H1 (cell line): Measurements from ENCODE around the gene KRT17. TPM values are rescaled to one million over a fixed set of nuclear protein-coding genes. Genes with fewer than 3 reads are reported as not detected.

Experiments
- CTCF ChIA-PET: fragments of 300-600 bp; sonication (Branson Sonifier 250); formaldehyde crosslinking; loops from one replicate; lab custom pipeline; 2021; ENCODE audit not compliant: partially characterized antibody; lab: Charles Lee
- POLR2A ChIA-PET: fragments of 300-600 bp; sonication (Branson Sonifier 250); formaldehyde crosslinking; loops from one replicate; lab custom pipeline; 2021; ENCODE audit warnings: inconsistent platforms; ENCODE audit not compliant: partially characterized antibody; lab: Charles Lee
- DNase-seq, 2 experiments: peaks; one replicate each; pipeline versions ENCODE4 v3.0.0 to v3.0.0-alpha.2; 2010 to 2022; ENCODE audit warnings: low spot score in 2 of 2, low read depth in 1 of 2, mixed read lengths in 1 of 2
- FAIRE-seq: peaks from 2 replicates; lab custom pipeline; 2011; peaks lifted over from hg19 to GRCh38; lab: Jason Lieb, UNC
- H2AFZ ChIP-seq: 2 replicates; pipeline ENCODE4 v1.8.1; 2012; ENCODE audit warnings: low read length, inconsistent platforms
- H2AK5ac ChIP-seq: 2 replicates; pipeline ENCODE4 v1.6.1; 2013; ENCODE audit warnings: low read depth, low read length
- H2BK120ac ChIP-seq: replicated peaks from 2 replicates; pipeline ENCODE3; 2013; ENCODE audit warnings: low read depth, low read length, inconsistent platforms
- H2BK12ac ChIP-seq: 2 replicates; pipeline ENCODE4 v1.6.1; 2013; ENCODE audit warnings: low read depth, low read length
- H2BK15ac ChIP-seq: 2 replicates; pipeline ENCODE4 v1.6.1; 2013; ENCODE audit warnings: low read length
- H2BK20ac ChIP-seq: 2 replicates; pipeline ENCODE4 v1.6.1; 2013; ENCODE audit warnings: low read length
- H2BK5ac ChIP-seq: 2 replicates; pipeline ENCODE4 v1.6.1; 2013; ENCODE audit warnings: low read depth, low read length
- H3K14ac ChIP-seq: 2 replicates; pipeline ENCODE4 v1.6.1; 2013; ENCODE audit warnings: inconsistent platforms; ENCODE audit not compliant: insufficient read length
- H3K18ac ChIP-seq: 2 replicates; pipeline ENCODE4 v1.6.1; 2013; ENCODE audit warnings: low read length; ENCODE audit errors: extremely low read depth
- H3K23ac ChIP-seq: 2 replicates; pipeline ENCODE4 v1.6.1; 2013; ENCODE audit warnings: inconsistent platforms; ENCODE audit not compliant: insufficient read length
- H3K23me2 ChIP-seq: 2 replicates; pipeline ENCODE4 v1.6.1; 2013; ENCODE audit warnings: low read depth, low read length
- H3K27ac ChIP-seq: 2 replicates; pipeline ENCODE4 v1.6.1; 2011; ENCODE audit warnings: low read depth, low read length, inconsistent platforms
- H3K27me3 ChIP-seq, 4 experiments: replicated peaks in 1 of 4; 1 replicate in 1 of 4; 2 replicates in 3 of 4; pipeline versions ENCODE4 v1.6.1 to v1.8.1; 2011 to 2013; ENCODE audit warnings: low read length in 3 of 4, mild to moderate bottlenecking in 3 of 4, inconsistent platforms in 2 of 4, mixed read lengths in 2 of 4, moderate library complexity in 1 of 4; ENCODE audit not compliant: control insufficient read depth in 3 of 4, insufficient read depth in 3 of 4; ENCODE audit errors: extremely low read depth in 1 of 4
- H3K36me3 ChIP-seq, 4 experiments: 2 replicates each; pipeline versions ENCODE4 v1.6.1 to v1.8.1; 2011 to 2013; ENCODE audit warnings: mild to moderate bottlenecking in 4 of 4, low read length in 3 of 4, moderate library complexity in 2 of 4, control low read depth in 1 of 4, inconsistent platforms in 1 of 4; ENCODE audit not compliant: insufficient read depth in 4 of 4, control insufficient read depth in 2 of 4
- H3K4ac ChIP-seq: replicated peaks from 2 replicates; pipeline ENCODE3; 2013; ENCODE audit warnings: low read length, low read depth, mixed read lengths, inconsistent platforms; ENCODE audit not compliant: insufficient read length
- H3K4me1 ChIP-seq, 4 experiments: replicated peaks in 1 of 4; 1 replicate in 1 of 4; 2 replicates in 3 of 4; pipeline versions ENCODE4 v1.6.1 to v1.8.1; 2011 to 2013; ENCODE audit warnings: low read length in 3 of 4, inconsistent platforms in 2 of 4, mixed read lengths in 1 of 4; ENCODE audit not compliant: insufficient read depth in 4 of 4, control insufficient read depth in 3 of 4
- H3K4me2 ChIP-seq, 2 experiments: 2 replicates each; pipeline versions ENCODE4 v1.6.1 to v1.8.1; 2011 to 2013; ENCODE audit warnings: low read depth in 2 of 2, low read length in 2 of 2, control low read depth in 1 of 2, inconsistent platforms in 1 of 2, mild to moderate bottlenecking in 1 of 2; ENCODE audit not compliant: insufficient read depth in 1 of 2
- H3K4me3 ChIP-seq, 4 experiments: fragments of 200-600, 300-600 bp in 1 of 4; sonication (generic), shearing (Covaris generic), sonication (Bioruptor Twin) in 1 of 4; 2 replicates each; pipeline versions ENCODE4 v1.5.1 to v1.8.1; 2011 to 2016; ENCODE audit warnings: low read length in 4 of 4, low read depth in 3 of 4, control low read depth in 2 of 4, inconsistent platforms in 2 of 4, mild to moderate bottlenecking in 2 of 4, mixed read lengths in 1 of 4, moderate library complexity in 1 of 4; ENCODE audit not compliant: insufficient read depth in 2 of 4; ENCODE audit errors: extremely low read depth in 1 of 4
- H3K56ac ChIP-seq: replicated peaks from 2 replicates; pipeline ENCODE3; 2013; ENCODE audit warnings: low read depth, mild to moderate bottlenecking, mixed read lengths, low read length, inconsistent platforms; ENCODE audit not compliant: insufficient read length
- H3K79me1 ChIP-seq: 2 replicates; pipeline ENCODE4 v1.6.1; 2013; ENCODE audit warnings: low read depth, low read length, control low read depth
- H3K79me2 ChIP-seq, 2 experiments: 2 replicates each; pipeline versions ENCODE4 v1.6.1 to v1.8.1; 2012 to 2013; ENCODE audit warnings: low read length in 2 of 2, mild to moderate bottlenecking in 2 of 2, inconsistent platforms in 1 of 2; ENCODE audit not compliant: insufficient read depth in 2 of 2, control insufficient read depth in 1 of 2
- H3K9ac ChIP-seq, 4 experiments: replicated peaks in 1 of 4; 1 replicate in 1 of 4; 2 replicates in 3 of 4; pipeline versions ENCODE4 v1.6.1 to v1.8.1; 2011 to 2013; ENCODE audit warnings: low read depth in 3 of 4, low read length in 3 of 4, control low read depth in 2 of 4, mild to moderate bottlenecking in 2 of 4, moderate library complexity in 2 of 4, inconsistent platforms in 1 of 4; ENCODE audit errors: extremely low read depth in 1 of 4
- H3K9me3 ChIP-seq, 2 experiments: 2 replicates each; pipeline versions ENCODE4 v1.6.1 to v1.8.1; 2012 to 2013; ENCODE audit warnings: mild to moderate bottlenecking in 2 of 2, moderate library complexity in 2 of 2, control low read depth in 1 of 2, inconsistent platforms in 1 of 2, low read depth in 1 of 2, low read length in 1 of 2, mixed read lengths in 1 of 2; ENCODE audit not compliant: insufficient read depth in 2 of 2
- H4K20me1 ChIP-seq, 2 experiments: replicated peaks in 1 of 2; 2 replicates each; pipeline versions ENCODE3 to v1.8.1; 2011 to 2013; ENCODE audit warnings: inconsistent platforms in 2 of 2, low read length in 2 of 2, mild to moderate bottlenecking in 1 of 2; ENCODE audit not compliant: insufficient read depth in 2 of 2, control insufficient read depth in 1 of 2
- H4K5ac ChIP-seq: 2 replicates; pipeline ENCODE4 v1.6.1; 2013; ENCODE audit warnings: low read length, low read depth, mixed read lengths, inconsistent platforms; ENCODE audit not compliant: insufficient read length
- H4K8ac ChIP-seq: 2 replicates; pipeline ENCODE4 v1.8.0; 2013; ENCODE audit warnings: mild to moderate bottlenecking, moderate library complexity, low read length, inconsistent platforms; ENCODE audit not compliant: insufficient read depth; ENCODE audit errors: extremely low read depth
- H4K91ac ChIP-seq: replicated peaks from 2 replicates; pipeline ENCODE3; 2013; ENCODE audit warnings: low read length, mixed read lengths, inconsistent platforms; ENCODE audit not compliant: insufficient read length
- CHD1 ChIP-seq: IDR thresholded peaks from 2 replicates; pipeline ENCODE4 v1.6.1; 2012; ENCODE audit warnings: low read depth, low read length, improper control_type of control experiment
- CTCF ChIP-seq, 3 experiments: IDR thresholded peaks; 1 replicate in 2 of 3; 2 replicates in 1 of 3; pipeline versions ENCODE4 v1.5.1 to v1.6.1; 2011; ENCODE audit warnings: low read length in 3 of 3, mild to moderate bottlenecking in 3 of 3, inconsistent platforms in 2 of 3, low read depth in 1 of 3, moderate library complexity in 1 of 3; ENCODE audit not compliant: insufficient read depth in 1 of 3; ENCODE audit errors: control extremely low read depth in 1 of 3
- E2F6 ChIP-seq: IDR thresholded peaks from 2 replicates; pipeline ENCODE4 v1.6.1; 2012; ENCODE audit warnings: inconsistent platforms
- POLR2AphosphoS5 ChIP-seq: IDR thresholded peaks from 2 replicates; pipeline ENCODE4 v1.6.1; 2011; ENCODE audit warnings: low read depth, low read length
- RNF2 ChIP-seq: fragments of 200-900, 300-1000 bp; sonication (generic); IDR thresholded peaks from 2 replicates; pipeline ENCODE4 v1.7.1; 2016; ENCODE audit warnings: borderline replicate concordance, low read depth, mild to moderate bottlenecking, antibody characterized with exemption, low read length; ENCODE audit not compliant: poor library complexity, severe bottlenecking; ENCODE audit errors: missing control alignments
- SRF ChIP-seq: IDR thresholded peaks from 2 replicates; pipeline ENCODE4 v1.6.1; 2011; ENCODE audit warnings: mild to moderate bottlenecking, low read depth, low read length, moderate library complexity
- TBP ChIP-seq: IDR thresholded peaks from 2 replicates; pipeline ENCODE4 v1.6.1; 2011; ENCODE audit warnings: low read depth, low read length, improper control_type of control experiment
- ZNF274 ChIP-seq: IDR thresholded peaks from 2 replicates; pipeline ENCODE4 v1.7.0; 2012; ENCODE audit warnings: low read length, borderline replicate concordance; ENCODE audit errors: extremely low read depth
- WGBS, 2 experiments: shearing (Covaris generic) in 1 of 2; methylation state at CpG; one replicate each; pipeline versions ENCODE4 v1.1.6 to v1.1.7; 2013 to 2015; ENCODE audit warnings: low lambda C conversion rate in 2 of 2, mixed read lengths in 2 of 2, inconsistent platforms in 1 of 2, low coverage in 1 of 2, missing lambda C conversion rate in 1 of 2; ENCODE audit not compliant: insufficient replicate concordance in 2 of 2, insufficient coverage in 1 of 2, insufficient read length in 1 of 2; ENCODE audit errors: extremely low coverage in 1 of 2, missing lambda C conversion rate in 1 of 2; 5-methylcytosine and 5-hydroxymethylcytosine counted together
- polyA plus RNA-seq, 7 experiments: library from polyadenylated mRNA; depleted of rRNA in 3 of 7; stranded (reverse) in 5 of 7; unstranded in 2 of 7; fragments of >200 nt in 5 of 7; fragments of 200-250 nt in 2 of 7; gene quantifications; 1 replicate in 5 of 7; 2 replicates in 1 of 7; 4 replicates in 1 of 7; pipeline versions ENCODE4 v1.2.1 to v1.2.3, GENCODE V29; 2011 to 2013; ENCODE audit warnings: missing spikeins in 2 of 7, mixed read lengths in 2 of 7
- total RNA-seq: library from RNA; stranded (reverse); fragmentation: NEBNext Ultra II Directional; extraction: Animal tissue kit (Norgen Biotek cat#: 25700); gene quantifications from 2 replicates; pipeline ENCODE4 v1.2.1, GENCODE V29; 2021

The KRT17 gene
- total and polyA plus RNA-seq, 2 of the 8 experiments (the other 6 are each of a cell fraction or from before 2014, with no cell fraction given) = 0.50 to 0.95 TPM

GRCh38 chr17:41571561-41572434, 52.6 kb downstream of the KRT17 start, which contains the start of gene KRT9:
Gene KRT9, minus strand, starts transcription at chr17:41572059. Its CDS starts 67 bp downstream, at chr17:41571992.
- Histone ChIP-seq H3K36me3 (no peaks in the 10 kb centered on the region), H3K4me3 (no peak within 1 kb of the TSS), H3K23me2 (peaks cover 3% of the 10 kb centered on the region; the same call in 1 of the 2 replicates), H3K79me1 (no peaks in the 10 kb centered on the region), H2BK20ac (no peak within 1 kb of the TSS), H3K79me2 (no peaks in the 10 kb centered on the region), H2BK15ac (no peak within 1 kb of the TSS), H3K9me3 (no peaks in the 10 kb centered on the region), H3K14ac (no peak within 1 kb of the TSS), H4K8ac (no peak within 1 kb of the TSS), H3K56ac (no peak within 1 kb of the TSS), H3K4me1 (no peaks in the 10 kb centered on the region), H4K91ac (no peak within 1 kb of the TSS), H4K20me1 (no peaks in the 10 kb centered on the region), H3K4ac (no peak within 1 kb of the TSS), H3K9ac (no peak within 1 kb of the TSS), H2AFZ (no peak within 1 kb of the TSS), H2BK120ac (no peak within 1 kb of the TSS), H3K23ac (no peak within 1 kb of the TSS), H2BK5ac (no peak within 1 kb of the TSS), H2AK5ac (no peak within 1 kb of the TSS), H3K27me3 (no peaks in the 10 kb centered on the region), H3K27ac (no peak within 1 kb of the TSS), H2BK12ac (no peak within 1 kb of the TSS), H4K5ac (no peak within 1 kb of the TSS), H3K18ac (no peak within 1 kb of the TSS), H3K4me2 (no peak within 1 kb of the TSS)
- DNase-seq (no peak), FAIRE-seq (no peak)
- POLR2A ChIA-PET = interaction anchor here (1.2 to 1.3 kb wide), 2 partner anchors 86 to 116 kb away, joined by 3 read pairs; no protein-coding TSS in a partner anchor
- CTCF ChIA-PET = interaction anchor here (0.6 to 4.3 kb wide), 9 partner anchors 9 to 84 kb away, joined by 3 to 33 read pairs (median 4); no protein-coding TSS in a partner anchor
- 86% methylated on average over 21 of the region's 24 CpGs; no CpG with 5 or more reads in 1 of the 2 experiments for WGBS, 2 experiments
- no peak for TF ChIP-seq TBP
- no peak for TF ChIP-seq CHD1
- TF ChIP-seq POLR2AphosphoS5 = no peak
- TF ChIP-seq E2F6 = no peak
- no peak for TF ChIP-seq ZNF274
- TF ChIP-seq SRF = no peak
- no peak for TF ChIP-seq RNF2
- TF ChIP-seq CTCF (IDR thresholded peaks at IDR 0.05; ENCODE audit: control extremely low read depth in 1 of 3, insufficient read depth in 1 of 3, low read depth in 1 of 3, low read length in 3 of 3) = no peak
